HepG2 (cell line): ENCODE results near the gene DZANK1. TPM values are rescaled to one million over a fixed set of nuclear protein-coding genes. Genes with fewer than 3 reads are reported as not detected.

Experiments used
- CEBPG ChIP-seq: IDR thresholded peaks from 2 replicates; pipeline ENCODE4 v1.6.1; 2016
- CREBL2 ChIP-seq: sonication (generic); formaldehyde crosslinking; IDR thresholded peaks from 2 replicates; pipeline ENCODE4 v1.8.1; 2023; ENCODE audit warnings: missing genetic modification reagents, mild to moderate bottlenecking, borderline replicate concordance
- DR1 ChIP-seq: sonication (generic); formaldehyde crosslinking; IDR thresholded peaks from 2 replicates; pipeline ENCODE4 v1.8.0; 2021; ENCODE audit warnings: mild to moderate bottlenecking, missing genetic modification reagents, inconsistent platforms
- ETV5 ChIP-seq: IDR thresholded peaks from 2 replicates; pipeline ENCODE4 v1.6.1; 2018; ENCODE audit warnings: missing biosample characterization, missing genetic modification reagents, inconsistent platforms, borderline replicate concordance
- HDAC6 ChIP-seq: fragments of 200-600 bp; sonication (generic); IDR thresholded peaks from 2 replicates; pipeline ENCODE4 v1.7.0; 2017; ENCODE audit warnings: mild to moderate bottlenecking, antibody characterized with exemption, low read length, low read depth
- HMGA1 ChIP-seq: sonication (generic); formaldehyde crosslinking; conservative IDR thresholded peaks from 2 replicates; pipeline ENCODE4 v1.4.0; 2020; ENCODE audit warnings: missing genetic modification reagents
- HMGXB4 ChIP-seq, 2 experiments: sonication (generic) in 1 of 2; formaldehyde crosslinking in 1 of 2; IDR thresholded peaks; 2 replicates each; pipeline versions ENCODE4 v1.4.0 to v1.6.1; 2018 to 2020; ENCODE audit warnings: missing genetic modification reagents in 2 of 2, borderline replicate concordance in 1 of 2, low read depth in 1 of 2, mild to moderate bottlenecking in 1 of 2, missing biosample characterization in 1 of 2
- HOXA3 ChIP-seq: sonication (generic); formaldehyde crosslinking; IDR thresholded peaks from 2 replicates; pipeline ENCODE4 v1.5.0; 2020; ENCODE audit warnings: missing genetic modification reagents
- HOXA9 ChIP-seq: sonication (generic); formaldehyde crosslinking; IDR thresholded peaks from 2 replicates; pipeline ENCODE4 v1.8.1; 2022; ENCODE audit warnings: missing genetic modification reagents, mild to moderate bottlenecking, moderate library complexity, borderline replicate concordance
- JUNB ChIP-seq: sonication (generic); formaldehyde crosslinking; IDR thresholded peaks from 2 replicates; pipeline ENCODE4 v1.8.0; 2022; ENCODE audit warnings: missing genetic modification reagents, mild to moderate bottlenecking, borderline replicate concordance
- KAT2B ChIP-seq: fragments of 150-350 bp; IDR thresholded peaks from 2 replicates; pipeline ENCODE4 v1.6.1; 2014; ENCODE audit warnings: low read depth, low read length, borderline replicate concordance
- KLF9 ChIP-seq: IDR thresholded peaks from 2 replicates; pipeline ENCODE4 v1.6.1; 2016; ENCODE audit warnings: low read depth
- NFATC3 ChIP-seq: sonication (generic); formaldehyde crosslinking; IDR thresholded peaks from 2 replicates; pipeline ENCODE4 v1.5.1; 2020; ENCODE audit warnings: mild to moderate bottlenecking, missing genetic modification reagents
- NFYC ChIP-seq: IDR thresholded peaks from 2 replicates; pipeline ENCODE4 v1.6.1; 2016; ENCODE audit warnings: missing genetic modification reagents, missing compliant biosample characterization
- PITX1 ChIP-seq: sonication (generic); formaldehyde crosslinking; IDR thresholded peaks from 2 replicates; pipeline ENCODE4 v1.5.1; 2020; ENCODE audit warnings: mild to moderate bottlenecking, missing genetic modification reagents
- PLSCR1 ChIP-seq: sonication (generic); formaldehyde crosslinking; IDR thresholded peaks from 2 replicates; pipeline ENCODE4 v1.5.0; 2020; ENCODE audit warnings: missing genetic modification reagents, mild to moderate bottlenecking, borderline replicate concordance
- RELA ChIP-seq: sonication (generic); formaldehyde crosslinking; IDR thresholded peaks from 2 replicates; pipeline ENCODE4 v1.4.0; 2020; ENCODE audit warnings: missing genetic modification reagents
- SYNCRIP ChIP-seq: fragments of 200-400 bp; formaldehyde crosslinking; IDR thresholded peaks from 2 replicates; pipeline ENCODE4 v1.6.1; 2018; ENCODE audit warnings: mild to moderate bottlenecking, low read depth, low read length; ENCODE audit not compliant: insufficient read depth
- TAF15 ChIP-seq: fragments of 200-400 bp; formaldehyde crosslinking; IDR thresholded peaks from one replicate; pipeline ENCODE4 v1.6.1; 2018; ENCODE audit warnings: mild to moderate bottlenecking, low read depth, low read length; ENCODE audit not compliant: poor library complexity, severe bottlenecking
- ZFX ChIP-seq: sonication (generic); formaldehyde crosslinking; IDR thresholded peaks from 2 replicates; pipeline ENCODE4 v1.4.0; 2020; ENCODE audit warnings: mild to moderate bottlenecking, low read depth, missing genetic modification reagents, moderate library complexity
- ZMAT3 ChIP-seq: sonication (generic); formaldehyde crosslinking; conservative IDR thresholded peaks from 2 replicates; pipeline ENCODE4 v1.7.0; 2021; ENCODE audit warnings: missing genetic modification reagents
- ZNF207 ChIP-seq: fragments of 450-650 bp; IDR thresholded peaks from 2 replicates; pipeline ENCODE4 v1.6.1; 2016; ENCODE audit warnings: antibody characterized with exemption, borderline replicate concordance
- ZNF296 ChIP-seq: sonication (generic); formaldehyde crosslinking; conservative IDR thresholded peaks from 2 replicates; pipeline ENCODE4 v1.5.0; 2020; ENCODE audit warnings: mild to moderate bottlenecking, missing genetic modification reagents
- ZNF329 ChIP-seq: sonication (generic); formaldehyde crosslinking; IDR thresholded peaks from 2 replicates; pipeline ENCODE4 v1.9.0; 2021; ENCODE audit warnings: low read depth, mild to moderate bottlenecking, missing genetic modification reagents
- ZNF460 ChIP-seq: sonication (generic); formaldehyde crosslinking; IDR thresholded peaks from 2 replicates; pipeline ENCODE4 v1.5.1; 2020; ENCODE audit warnings: missing genetic modification reagents, mild to moderate bottlenecking, borderline replicate concordance
- ZNF567 ChIP-seq: sonication (generic); formaldehyde crosslinking; IDR thresholded peaks from 2 replicates; pipeline ENCODE4 v1.8.1; 2023; ENCODE audit warnings: mild to moderate bottlenecking, missing genetic modification reagents, borderline replicate concordance
- ZNF572 ChIP-seq: sonication (generic); formaldehyde crosslinking; IDR thresholded peaks from 2 replicates; pipeline ENCODE4 v1.5.1; 2020; ENCODE audit warnings: mild to moderate bottlenecking, missing genetic modification reagents
- ZSCAN22 ChIP-seq: sonication (generic); formaldehyde crosslinking; IDR thresholded peaks from 2 replicates; pipeline ENCODE4 v1.4.0; 2020; ENCODE audit warnings: mild to moderate bottlenecking, missing genetic modification reagents
- polyA plus RNA-seq, 8 experiments: library from polyadenylated mRNA; depleted of rRNA in 3 of 8; stranded (reverse) in 7 of 8; unstranded in 1 of 8; fragments of >200 nt; fragmentation: Illumina TruSeq in 4 of 8; extraction: Trizol in 4 of 8; gene quantifications; 2 replicates each; pipeline versions ENCODE4 v1.2.1 to v1.2.3, GENCODE V29; 2011 to 2016; ENCODE audit warnings: low read depth in 4 of 8, missing spikeins in 1 of 8, mixed read lengths in 1 of 8; ENCODE audit not compliant: insufficient read depth in 1 of 8
- total RNA-seq, 5 experiments: library from RNA; depleted of rRNA; stranded (reverse); fragments of >200 nt; fragmentation: Illumina TruSeq; extraction: Trizol; gene quantifications; 2 replicates each; pipeline ENCODE4 v1.2.3, GENCODE V29; 2016; ENCODE audit warnings: low read depth in 1 of 5

The DZANK1 gene
- total and polyA plus RNA-seq, 2 of the 13 experiments (the other 11 are each of a cell fraction or from before 2014, with no cell fraction given), result 1.6 to 3.2 TPM

- TF ChIP-seq HDAC6 (0 out of 2 replicates have a peak, but pooled peaks have one; percentile 28), ZNF296 (CRISPR knock-in tag) (no peak), DR1 (CRISPR knock-in tag) (peak; percentile 87), JUNB (no peak), HOXA9 (CRISPR knock-in tag) (no peak; the same call in 1 of the 2 replicates), HOXA3 (CRISPR knock-in tag) (peak; percentile 100), PLSCR1 (CRISPR knock-in tag) (no peak), KAT2B (no peak), ZNF567 (CRISPR knock-in tag) (no peak; the same call in 1 of the 2 replicates), ZSCAN22 (peak; percentile 29; the same call in 1 of the 2 replicates), ZNF460 (CRISPR knock-in tag) (no peak), CREBL2 (peak; percentile 17; the same call in 1 of the 2 replicates), ZNF207 (no peak), PITX1 (CRISPR knock-in tag) (peak; percentile 96), HMGXB4 (CRISPR knock-in tag; IDR thresholded peaks at IDR 0.05; ENCODE audit: borderline replicate concordance in 1 of 2, low read depth in 1 of 2) (peak; percentile 92 to 97), KLF9 (peak; percentile 92), SYNCRIP (no peak), TAF15 (peak; percentile 91), ZMAT3 (peak; percentile 86), RELA (peak; percentile 2), NFATC3 (CRISPR knock-in tag) (peak; percentile 85; the same call in 1 of the 2 replicates), ZNF329 (no peak), CEBPG (CRISPR knock-in tag) (peak; percentile 57), ETV5 (peak; percentile 91), ZFX (CRISPR knock-in tag) (peak; percentile 94), NFYC (CRISPR knock-in tag) (peak; percentile 97), ZNF572 (CRISPR knock-in tag) (no peak; the same call in 1 of the 2 replicates), HMGA1 (CRISPR knock-in tag) (no peak)
These were observed 40.7 kb upstream of the DZANK1 start, which contains the start of gene SEC23B (continued) for GRCh38 chr20:18507218-18508191.
